Middle frontal gyrus (tissue), 1 donor: ENCODE data around the gene TRPV2.

Experiments used
- DNase-seq: peaks from one replicate; pipeline ENCODE4 v3.0.0-alpha.2; 2015; ENCODE audit warnings: low spot score; ENCODE audit errors: extremely low spot score

TRPV2 gene

DNA sequence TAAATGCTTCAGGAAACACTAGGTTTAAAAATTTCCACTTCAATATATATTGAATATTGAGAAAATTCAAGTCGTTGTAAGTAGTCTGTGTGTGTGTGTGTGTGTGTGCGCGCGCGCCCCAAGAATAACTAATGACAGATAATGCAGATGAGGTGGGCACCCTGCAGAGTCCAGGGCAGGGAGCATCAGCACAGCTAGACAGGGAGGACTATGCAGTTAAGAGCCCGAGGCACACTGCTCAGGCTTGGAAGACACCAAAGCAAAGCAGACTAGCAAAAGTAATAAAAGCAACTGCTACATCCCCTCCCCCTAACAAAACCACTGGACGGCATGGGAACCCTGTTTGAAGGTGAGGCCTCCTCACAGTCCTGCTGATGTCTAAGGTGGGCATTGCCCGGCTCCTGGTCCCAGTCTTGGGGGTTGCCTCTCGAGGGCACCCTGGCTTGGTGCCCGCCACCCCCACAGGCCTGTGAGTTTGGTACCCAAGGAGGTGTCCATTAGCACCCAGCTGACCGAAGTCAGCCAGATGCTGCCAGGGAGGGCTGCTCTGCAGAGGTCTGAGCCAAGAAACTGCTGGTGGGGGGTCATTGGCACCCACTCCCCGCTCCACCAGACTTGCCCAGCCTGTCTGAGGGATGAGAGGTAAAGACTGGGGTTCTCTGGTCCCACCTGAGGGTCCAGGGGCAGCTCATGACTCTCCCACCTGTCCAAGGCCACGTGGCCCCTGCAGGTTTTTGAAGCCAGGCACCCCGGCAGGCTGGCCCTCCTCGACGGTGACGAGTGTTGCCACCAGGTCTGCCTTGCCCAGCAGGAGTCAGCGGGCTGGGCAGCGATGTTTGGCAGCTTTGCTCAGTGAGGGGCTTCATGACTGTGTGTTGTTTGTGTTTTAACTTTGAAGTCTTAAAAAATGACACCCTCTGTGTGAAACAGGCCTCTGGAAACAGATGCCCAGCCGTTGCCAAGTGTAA, 58.0 kb downstream of the TRPV2 start:
- DNase-seq: no peak

DNA sequence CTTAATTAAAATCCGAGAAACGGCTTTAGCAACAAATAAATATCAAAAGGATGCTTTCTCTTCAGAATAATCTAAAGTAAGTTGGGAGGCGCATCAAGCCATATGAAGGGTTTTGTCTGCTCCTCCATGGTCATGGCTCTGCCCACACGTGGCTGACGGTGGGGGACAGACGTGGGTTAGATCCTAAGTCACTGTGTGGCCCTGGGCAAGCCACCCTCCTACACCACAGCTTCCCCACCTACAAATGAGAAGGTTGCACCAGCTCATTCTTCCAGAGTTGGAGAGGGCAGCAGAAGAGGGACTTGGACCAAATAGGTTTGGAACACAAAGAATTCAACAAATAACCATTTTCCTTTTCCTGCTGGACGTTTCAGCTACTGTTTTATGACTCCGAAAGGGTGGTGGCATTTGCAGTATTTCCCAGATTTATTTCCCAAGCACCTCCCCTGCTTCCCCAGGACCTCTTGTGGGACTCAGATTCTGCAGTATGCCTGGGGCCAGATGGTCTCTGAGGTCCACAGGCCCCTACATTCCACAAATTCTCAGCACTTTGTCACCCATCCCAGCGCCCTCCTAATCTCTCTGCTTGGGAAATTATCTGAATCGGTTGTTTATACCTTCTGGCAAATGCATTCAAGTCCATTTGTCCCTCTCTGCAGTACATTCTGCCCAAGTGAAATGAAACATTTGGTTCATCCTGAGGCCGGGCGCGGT, 58.8 kb downstream of the TRPV2 start:
- DNase-seq: no peak

DNA sequence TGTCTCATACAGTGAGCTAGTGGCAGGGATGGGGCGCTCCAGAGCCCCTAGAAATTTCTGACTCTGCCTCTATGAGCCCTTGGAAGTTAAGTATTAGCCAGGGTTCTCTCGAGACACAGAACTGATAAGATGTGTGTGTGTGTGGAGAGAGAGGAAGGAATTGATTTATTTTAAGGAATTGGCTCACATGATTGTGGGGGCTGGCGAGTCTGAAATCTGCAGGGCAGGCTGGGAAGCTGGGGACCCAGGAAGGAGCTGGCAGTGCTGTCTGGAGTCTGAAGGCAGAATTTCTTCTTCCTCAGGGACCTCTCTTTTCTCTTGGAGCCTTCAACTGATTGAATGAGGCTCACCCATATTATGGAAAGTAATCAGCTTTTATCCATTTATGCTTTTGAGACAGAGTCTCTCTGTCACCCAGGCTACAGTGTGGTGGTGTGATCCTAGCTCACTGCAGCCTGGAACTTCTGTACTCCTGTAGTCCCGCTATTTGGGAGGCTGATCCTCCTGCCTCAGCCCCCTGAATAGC, 59.9 kb downstream of the TRPV2 start:
- DNase-seq: no peak

DNA sequence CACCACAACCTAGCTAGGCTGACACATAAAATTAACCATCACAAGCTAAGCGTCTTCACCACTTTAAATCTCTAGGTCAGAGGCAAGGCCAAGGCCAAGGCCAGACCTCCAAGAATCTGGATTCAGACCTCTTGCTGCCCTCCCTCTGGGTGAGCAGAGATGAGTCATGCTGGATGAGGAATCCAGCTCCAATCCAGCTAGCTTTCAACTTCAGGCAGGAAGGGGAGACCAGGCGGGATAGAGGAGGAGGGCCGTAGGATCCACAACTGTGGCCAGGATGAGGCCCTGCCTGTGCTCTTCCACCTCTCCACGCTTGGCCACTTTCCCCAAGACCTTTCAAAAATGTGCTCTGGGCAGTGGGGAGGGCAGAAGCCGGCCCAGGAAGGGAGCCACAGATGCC, 61.9 kb downstream of the TRPV2 start:
- DNase-seq: no peak

DNA sequence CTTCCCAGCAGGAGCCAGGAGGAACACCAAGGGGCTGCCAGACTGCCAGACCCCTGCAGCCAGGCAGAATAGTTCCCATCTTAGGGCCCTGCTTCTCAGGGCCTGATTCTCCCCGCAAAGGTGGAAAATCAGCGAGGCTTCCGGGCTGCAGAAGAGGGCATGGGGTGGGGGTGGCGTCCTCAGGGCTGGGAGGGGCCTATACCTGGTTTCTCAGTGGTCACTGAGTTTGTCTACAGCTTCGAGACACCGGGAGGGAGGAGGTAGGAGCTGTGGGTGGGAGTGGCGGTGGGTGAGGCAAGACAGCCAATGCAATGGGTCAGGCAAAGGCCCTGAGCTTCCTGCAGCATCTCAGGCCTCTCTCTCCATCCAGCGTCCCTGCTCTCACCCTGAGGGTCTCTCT, 62.3 kb downstream of the TRPV2 start:
- no peak for DNase-seq

DNA sequence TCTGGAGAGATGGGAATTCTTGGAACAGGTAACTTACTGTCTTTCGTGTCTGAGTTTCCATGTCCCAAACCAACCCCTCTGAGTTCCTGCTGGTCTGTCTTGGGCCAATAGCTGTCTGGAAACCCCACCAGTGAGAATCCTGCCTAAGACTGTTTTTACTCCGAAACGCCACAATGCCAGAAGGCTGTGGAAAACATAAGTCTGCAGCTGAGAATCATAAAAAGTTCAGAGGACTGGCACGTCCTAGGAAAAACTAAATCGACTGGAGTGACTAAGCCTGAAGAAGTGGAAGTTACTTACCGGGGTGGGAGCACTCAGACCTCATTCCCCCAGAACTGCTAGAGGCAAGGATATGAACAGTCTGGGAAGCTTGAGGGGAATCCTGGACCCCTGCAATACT, 63.3 kb downstream of the TRPV2 start:
- DNase-seq: no peak

DNA sequence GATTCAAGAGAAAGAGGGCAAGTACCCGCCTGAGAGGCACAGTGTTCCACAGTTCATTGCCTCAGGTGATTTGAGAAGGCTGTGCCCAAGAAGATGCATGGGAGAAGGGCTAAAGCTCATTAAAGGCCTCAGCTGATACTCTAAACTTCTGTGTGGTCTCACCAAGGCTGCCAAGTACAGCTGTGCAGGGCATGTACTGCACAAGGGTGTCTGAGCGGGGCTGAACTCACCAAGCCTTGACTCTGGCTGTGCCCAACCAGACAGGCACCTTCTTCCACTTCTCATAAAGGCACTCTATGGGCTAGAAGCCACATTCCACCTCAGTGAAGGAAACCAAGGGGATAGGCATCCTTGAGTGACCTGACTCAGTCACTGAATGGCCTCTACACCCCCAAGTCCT, 63.9 kb downstream of the TRPV2 start:
- no peak for DNase-seq

DNA sequence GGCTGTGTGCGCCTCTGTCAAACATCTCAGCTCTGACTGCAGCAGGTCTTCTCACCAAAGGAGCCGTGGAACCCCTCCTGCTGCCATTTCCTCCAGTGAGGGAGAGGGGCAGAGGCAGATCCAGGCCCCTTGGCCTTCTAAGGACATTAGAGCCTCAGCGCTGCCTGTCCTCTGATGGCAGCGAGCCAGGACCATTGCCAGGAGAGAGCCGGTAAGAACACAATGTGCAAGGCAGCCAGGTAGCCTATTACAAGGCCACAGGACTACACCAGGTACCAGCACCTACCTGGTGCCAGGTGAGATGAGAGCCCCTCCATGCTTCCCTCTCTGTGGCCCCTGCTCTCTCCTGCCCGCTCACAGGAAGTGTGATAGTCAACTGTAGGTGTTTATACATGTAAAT, 65.6 kb downstream of the TRPV2 start:
- no peak for DNase-seq

DNA sequence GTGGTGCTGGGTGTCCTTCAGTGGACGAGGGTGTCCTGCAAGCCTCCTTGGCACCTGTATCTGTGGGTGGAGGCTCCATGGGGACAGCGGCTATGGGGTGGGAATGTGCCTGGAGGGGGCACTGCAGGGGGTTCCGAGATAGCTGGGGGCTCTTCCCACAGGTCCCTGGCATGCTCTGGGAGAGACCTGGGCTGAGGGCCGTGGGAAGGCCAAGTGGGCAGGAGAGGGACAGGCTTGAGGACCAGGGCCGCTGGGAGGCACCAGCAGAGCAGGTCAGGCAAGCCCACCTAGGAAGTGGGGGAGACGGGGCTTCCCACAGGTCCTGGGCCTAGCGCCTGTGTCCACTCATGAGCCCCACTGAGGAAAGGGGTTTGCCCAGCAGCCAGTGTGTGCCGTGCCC, 66.9 kb downstream of the TRPV2 start:
- no peak for DNase-seq

DNA sequence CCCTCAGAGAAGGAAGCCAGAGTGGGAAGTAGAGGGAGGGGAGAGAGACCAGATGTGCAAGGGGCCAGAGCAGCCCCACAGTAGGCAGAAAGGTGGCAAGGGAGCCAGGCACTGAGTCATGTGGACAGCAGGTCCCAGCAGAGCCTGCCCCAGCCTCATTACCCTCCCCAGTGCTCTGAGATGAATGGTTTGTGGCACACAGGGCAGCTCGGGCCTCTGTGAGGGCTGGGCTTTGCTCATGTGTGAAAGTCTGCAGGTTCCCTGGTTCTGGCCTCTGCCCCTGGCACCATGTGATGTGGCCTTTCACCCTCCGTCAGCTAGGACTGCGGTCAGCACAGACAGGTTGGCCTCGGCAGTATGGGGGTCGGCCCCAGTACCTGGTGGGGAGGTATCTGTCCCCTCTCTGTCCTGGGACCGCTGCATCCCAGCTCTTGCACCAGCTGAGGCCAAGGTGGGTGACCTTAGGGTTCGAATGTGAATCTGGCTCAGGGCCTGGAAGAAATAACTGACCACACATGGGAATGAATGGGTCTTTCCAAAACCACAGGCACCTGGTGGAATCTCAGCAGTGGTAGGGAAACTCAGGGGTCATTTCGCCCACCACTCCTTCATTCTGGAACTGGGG, 67.8 kb downstream of the TRPV2 start:
- no peak for DNase-seq

DNA sequence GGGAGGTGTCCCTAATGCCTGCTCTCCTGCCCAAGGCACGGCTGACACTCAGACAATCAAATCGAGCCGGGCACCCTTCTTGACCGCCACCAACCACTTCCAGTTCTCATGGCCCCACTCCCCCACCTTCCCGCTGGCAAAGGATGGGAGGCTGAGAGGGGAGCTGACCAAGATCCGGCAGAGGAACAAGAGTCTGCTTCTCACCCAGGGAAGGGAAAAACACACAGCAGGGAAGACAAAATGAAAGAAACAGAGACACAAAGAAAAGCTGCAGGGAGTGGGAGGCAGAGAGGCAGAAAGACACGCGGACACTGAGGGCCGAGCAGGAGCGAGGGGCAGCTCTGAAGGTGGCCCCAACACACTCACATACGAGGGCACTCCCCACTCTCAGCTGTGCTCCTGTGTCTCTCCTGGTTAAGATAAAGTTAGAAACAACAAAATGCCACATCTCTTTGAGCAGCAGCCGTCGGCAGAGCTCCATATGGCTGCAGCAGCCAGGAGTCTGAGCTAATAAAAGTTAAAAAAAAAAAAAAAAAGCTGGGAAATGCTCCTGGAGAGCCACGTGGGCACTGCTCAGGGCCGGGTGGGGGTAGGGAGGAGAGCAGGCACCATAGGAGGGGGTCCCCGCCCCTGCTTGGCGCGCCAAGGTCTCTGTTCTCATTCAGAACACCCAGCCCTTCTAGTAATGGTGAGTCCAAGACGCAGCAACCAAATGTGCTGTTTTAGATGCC, 69.2 kb downstream of the TRPV2 start:
- DNase-seq: no peak
